Adrenal gland (tissue), 12 donors: ENCODE results near the gene WNT8A. TPM values are rescaled to one million over a fixed set of nuclear protein-coding genes. Genes with fewer than 3 reads are reported as not detected.

Experiments used
- DNase-seq, 7 donors: peaks; one replicate each; pipeline ENCODE4 v3.0.0-alpha.2; 2019 to 2020
- H3K27ac ChIP-seq, 5 donors: fragments of 200-600 bp; sonication (generic) in 4 of 5; 1 replicate in 3 of 5; 2 replicates in 2 of 5; pipeline versions ENCODE4 v1.5.1 to v1.8.0; 2016 to 2020; ENCODE audit warnings: mild to moderate bottlenecking in 1 of 5
- H3K27me3 ChIP-seq: fragments of 200-600 bp; 2 replicates; pipeline ENCODE4 v1.8.0; 2021
- H3K36me3 ChIP-seq, 2 donors: fragments of 200-600 bp; replicated peaks in 1 of 2; 1 replicate in 1 of 2; 2 replicates in 1 of 2; pipeline versions ENCODE4 v1.5.1 to v1.8.0; 2018 to 2022
- H3K4me1 ChIP-seq, 2 donors: fragments of 200-600 bp; replicated peaks in 1 of 2; 1 replicate in 1 of 2; 2 replicates in 1 of 2; pipeline versions ENCODE4 v1.5.1 to v1.8.0; 2018 to 2021
- H3K4me3 ChIP-seq, 4 donors: fragments of 200-600 bp; sonication (generic) in 3 of 4; one replicate each; pipeline ENCODE4 v1.5.1; 2016 to 2018
- H3K9me3 ChIP-seq, 3 donors: fragments of 200-600 bp; sonication (generic) in 1 of 3; replicated peaks in 1 of 3; 1 replicate in 2 of 3; 2 replicates in 1 of 3; pipeline versions ENCODE4 v1.5.1 to v1.8.0; 2016 to 2021
- POLR2A ChIP-seq, 2 donors: fragments of 450-650 bp; IDR thresholded peaks; one replicate each; pipeline ENCODE4 v1.6.1; 2017; ENCODE audit warnings: antibody characterized with exemption in 2 of 2, mild to moderate bottlenecking in 2 of 2, moderate library complexity in 1 of 2
- WGBS, 4 donors: extraction: QIAGEN DNeasy Blood & Tissue Kit in 2 of 4; methylation state at CpG; one replicate each; pipeline versions ENCODE4 v1.1.5 to v1.1.7; 2013 to 2017; 5-methylcytosine and 5-hydroxymethylcytosine counted together
- intact Hi-C, 2 donors: fragments of 100-400 bp; cut with DNase I; formaldehyde crosslinking; loops; one replicate each; pipeline versions ENCODE4 v1.14.1 to v1.15.0; 2022 to 2023
- polyA plus RNA-seq, 3 donors: library from polyadenylated mRNA; stranded (reverse); fragments of 200-250 nt in 2 of 3; fragments of 350-450 nt in 1 of 3; fragmentation: Illumina TruSeq in 1 of 3; extraction: RNeasy Lipid Tissue Mini Kit (QIAGEN cat#74804) in 1 of 3; gene quantifications; one replicate each; pipeline ENCODE4 v1.2.3, GENCODE V29; 2013 to 2014
- total RNA-seq, 9 donors: library from RNA; depleted of rRNA in 4 of 9; stranded (reverse); fragments of >200 nt in 4 of 9; fragments of 120-200 nt in 1 of 9; fragmentation: NEBNext Ultra II Directional in 1 of 9; extraction: Animal tissue kit (Norgen Biotek cat#: 25700) in 1 of 9; gene quantifications; one replicate each; pipeline versions ENCODE4 v1.1.0 to v1.2.4, GENCODE V29; 2013 to 2023
- TF ChIP-seq, protein P1 (sequence below), 6 experiments: fragments of 450-650 bp in 4 of 6; fragments of 200-600 bp in 2 of 6; sonication (generic) in 1 of 6; IDR thresholded peaks; 1 replicate in 5 of 6; 2 replicates in 1 of 6; pipeline versions ENCODE4 v1.5.1 to v1.8.0; 2016 to 2021; ENCODE audit warnings: antibody characterized with exemption in 6 of 6, mild to moderate bottlenecking in 2 of 6, moderate library complexity in 1 of 6
- donor health status: healthy with polysubstance abuse.
- donor health status: Bipolar disorder and iron deficiency.
- donor health status: DM: yes; HTN: yes; CAD: no.
- donor health status: DM: no; HTN: no; CAD: no.
- donor health status: DM: no; HTN: no; CAD: no.
- donor health status: DM: yes; HTN: yes; CAD: no.

WNT8A gene
- total and polyA plus RNA-seq, 12 donors, result not detected

DNA sequence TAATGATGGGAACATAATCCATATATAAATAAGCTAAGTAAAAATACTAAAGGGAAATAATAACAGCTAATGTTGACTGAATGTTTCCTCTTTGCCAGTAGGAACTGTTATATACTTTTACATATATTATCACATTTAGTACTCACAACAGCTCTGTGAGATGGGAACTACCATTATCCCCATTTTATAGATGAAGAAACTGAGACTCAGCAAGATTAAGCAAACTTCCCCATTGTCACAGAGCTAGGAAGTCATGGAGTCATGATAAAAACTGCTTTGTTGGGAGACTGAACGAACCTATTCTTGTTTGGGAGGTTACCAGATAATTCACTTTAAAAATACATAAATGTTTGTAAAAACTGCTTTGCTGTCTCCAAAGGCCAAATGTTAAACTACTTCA lies 23.4 kb downstream of the WNT8A start:
- Histone ChIP-seq H3K9me3 (no peaks in the 10 kb centered on the region), H3K36me3 (no peaks in the 10 kb centered on the region), H3K27me3 (no peaks in the 10 kb centered on the region), H3K4me1 (no peaks in the 10 kb centered on the region), H3K4me3 (no peak overlapping the region), H3K27ac (no peak overlapping the region)
- WGBS, 4 donors, result 46 to 62% (median 57%) methylated on average over 1 of the region's 1 CpG
- intact Hi-C loops, result no loop called here
- no peak for DNase-seq
- TF ChIP-seq, protein P1, sequence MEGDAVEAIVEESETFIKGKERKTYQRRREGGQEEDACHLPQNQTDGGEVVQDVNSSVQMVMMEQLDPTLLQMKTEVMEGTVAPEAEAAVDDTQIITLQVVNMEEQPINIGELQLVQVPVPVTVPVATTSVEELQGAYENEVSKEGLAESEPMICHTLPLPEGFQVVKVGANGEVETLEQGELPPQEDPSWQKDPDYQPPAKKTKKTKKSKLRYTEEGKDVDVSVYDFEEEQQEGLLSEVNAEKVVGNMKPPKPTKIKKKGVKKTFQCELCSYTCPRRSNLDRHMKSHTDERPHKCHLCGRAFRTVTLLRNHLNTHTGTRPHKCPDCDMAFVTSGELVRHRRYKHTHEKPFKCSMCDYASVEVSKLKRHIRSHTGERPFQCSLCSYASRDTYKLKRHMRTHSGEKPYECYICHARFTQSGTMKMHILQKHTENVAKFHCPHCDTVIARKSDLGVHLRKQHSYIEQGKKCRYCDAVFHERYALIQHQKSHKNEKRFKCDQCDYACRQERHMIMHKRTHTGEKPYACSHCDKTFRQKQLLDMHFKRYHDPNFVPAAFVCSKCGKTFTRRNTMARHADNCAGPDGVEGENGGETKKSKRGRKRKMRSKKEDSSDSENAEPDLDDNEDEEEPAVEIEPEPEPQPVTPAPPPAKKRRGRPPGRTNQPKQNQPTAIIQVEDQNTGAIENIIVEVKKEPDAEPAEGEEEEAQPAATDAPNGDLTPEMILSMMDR (IDR thresholded peaks at IDR 0.05), result no peak
- TF ChIP-seq POLR2A (IDR thresholded peaks at IDR 0.05), result no peak

DNA sequence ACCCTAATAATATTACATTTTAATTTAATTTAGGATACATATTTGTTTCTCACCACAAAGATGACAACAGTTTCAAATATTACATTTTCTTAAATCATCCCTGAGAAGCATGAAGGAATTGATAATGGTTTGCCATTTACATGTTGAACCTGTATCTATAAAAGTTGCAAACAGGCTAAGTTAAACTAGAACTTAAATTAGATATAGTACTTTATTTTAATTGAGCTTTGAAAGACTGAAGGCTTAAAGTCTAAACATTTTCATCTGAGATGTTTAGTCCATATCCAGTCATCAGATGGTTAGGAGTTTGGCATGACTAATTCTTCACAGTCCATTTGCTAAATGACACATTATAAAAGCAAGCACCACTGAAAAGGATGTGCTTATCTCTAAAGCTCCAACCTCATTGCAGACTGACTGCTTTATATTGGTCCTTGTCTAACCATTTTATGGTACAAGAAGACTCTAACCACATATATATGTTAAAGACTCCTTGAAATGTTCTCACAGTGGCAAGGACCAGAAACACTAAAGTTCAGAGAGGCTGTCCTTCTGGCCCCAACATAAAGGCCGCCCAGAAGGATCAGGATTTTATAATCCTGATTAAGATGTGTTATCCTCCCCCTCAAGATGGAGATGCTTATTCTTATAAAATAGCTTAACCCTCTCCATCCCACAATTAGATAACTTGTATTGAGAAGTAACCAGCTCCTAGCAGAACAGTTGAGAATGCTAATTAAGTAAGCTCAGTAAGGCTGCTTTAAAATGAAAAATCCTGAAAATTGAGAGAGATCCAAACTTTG lies 25.8 kb downstream of the WNT8A start:
- intact Hi-C loops, result no loop called here
- TF ChIP-seq, protein P1 (IDR thresholded peaks at IDR 0.05), result no peak
- TF ChIP-seq POLR2A (IDR thresholded peaks at IDR 0.05), result no peak
- H3K9me3 ChIP-seq, result no peaks in the 10 kb centered on the region
- H3K36me3 ChIP-seq, result no peaks in the 10 kb centered on the region
- H3K4me3 ChIP-seq, result no peak overlapping the region
- no peak overlapping the region for H3K27ac ChIP-seq
- H3K27me3 ChIP-seq, result no peaks in the 10 kb centered on the region
- no peak for DNase-seq
- no peaks in the 10 kb centered on the region for H3K4me1 ChIP-seq
- WGBS, 4 donors, result 87 to 94% (median 91%) methylated on average over 1 of the region's 1 CpG

DNA sequence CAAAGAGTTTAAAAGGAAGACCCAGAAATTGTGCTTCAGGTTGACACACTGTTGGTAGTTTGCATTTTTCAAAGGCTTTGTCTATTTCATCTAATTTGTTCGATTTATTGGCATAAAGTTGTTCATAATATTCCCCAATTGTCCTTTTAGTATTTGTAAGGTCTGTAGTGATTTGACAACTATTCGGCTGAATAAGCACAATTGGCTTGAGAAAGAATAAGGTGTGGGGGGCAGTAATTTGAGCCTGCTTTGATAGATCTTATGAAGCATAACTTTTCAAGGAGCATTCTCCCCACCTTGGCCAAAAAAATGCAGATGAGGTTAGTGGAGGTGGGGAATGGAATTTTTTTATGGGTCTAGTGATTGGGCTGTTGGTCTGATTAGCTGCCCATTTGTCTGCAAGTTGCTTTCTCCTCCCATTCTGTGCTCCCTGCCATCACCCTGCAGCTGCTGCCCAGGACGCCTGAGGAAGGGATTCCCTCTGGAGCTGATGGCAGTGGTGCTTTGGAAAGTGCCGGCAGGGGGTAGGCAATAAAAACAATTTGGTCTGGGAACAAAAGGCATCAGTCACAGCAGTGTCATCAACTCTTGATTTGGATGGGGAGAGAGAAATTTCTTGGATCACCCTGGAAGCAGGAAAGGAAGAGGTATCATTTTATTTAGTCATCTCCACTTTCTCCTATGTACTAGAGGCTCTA lies 26.6 kb downstream of the WNT8A start:
- Histone ChIP-seq H3K27me3 (no peaks in the 10 kb centered on the region), H3K9me3 (no peaks in the 10 kb centered on the region), H3K4me1 (no peaks in the 10 kb centered on the region), H3K36me3 (no peaks in the 10 kb centered on the region), H3K27ac (no peak overlapping the region), H3K4me3 (no peak overlapping the region)
- DNase-seq, result no peak
- TF ChIP-seq POLR2A (IDR thresholded peaks at IDR 0.05), result no peak
- TF ChIP-seq, protein P1 (IDR thresholded peaks at IDR 0.05), result no peak
- intact Hi-C loops, result no loop called here
- WGBS, 4 donors, result 64 to 84% (median 71%) methylated on average over 4 of the region's 4 CpGs

DNA sequence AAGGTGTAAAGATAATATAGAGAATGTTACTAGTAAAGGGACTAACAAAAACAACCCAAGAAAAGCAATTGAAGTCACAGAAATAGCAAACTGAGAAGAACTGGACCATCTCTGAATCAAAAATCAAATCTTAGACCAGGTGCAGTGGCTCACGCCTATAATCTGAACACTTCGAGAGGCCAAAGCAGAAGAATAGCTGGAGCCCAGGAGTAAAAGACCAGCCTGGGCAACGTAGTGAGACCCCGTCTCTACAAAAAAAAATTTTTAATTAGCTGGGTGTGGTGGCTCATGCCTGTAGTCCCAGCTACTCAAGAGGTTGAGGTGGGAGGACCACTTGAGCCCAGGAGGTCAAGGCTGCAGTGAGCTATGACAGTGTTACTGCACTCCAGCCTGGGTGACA lies 27.3 kb downstream of the WNT8A start:
- intact Hi-C loops, result no loop called here
- H3K4me3 ChIP-seq, result no peak overlapping the region
- TF ChIP-seq POLR2A (IDR thresholded peaks at IDR 0.05), result no peak
- TF ChIP-seq, protein P1 (IDR thresholded peaks at IDR 0.05), result no peak
- H3K27me3 ChIP-seq, result no peaks in the 10 kb centered on the region
- WGBS, 4 donors, result 72 to 84% (median 79%) methylated on average over 4 of the region's 4 CpGs
- H3K9me3 ChIP-seq, result no peaks in the 10 kb centered on the region
- no peak for DNase-seq
- no peaks in the 10 kb centered on the region for H3K4me1 ChIP-seq
- no peak overlapping the region for H3K27ac ChIP-seq
- no peaks in the 10 kb centered on the region for H3K36me3 ChIP-seq
